Activated CD8-positive, alpha-beta memory T cell treated with anti-CD3 and anti-CD28 coated beads for 4 hours (primary cell): ENCODE data around the gene SMARCD1.

Experiments
- DNase-seq, 2 donors: peaks; one replicate each; pipeline ENCODE4 v3.0.0-alpha.2; 2020; ENCODE audit warnings: low read depth in 2 of 2

Gene SMARCD1

DNA sequence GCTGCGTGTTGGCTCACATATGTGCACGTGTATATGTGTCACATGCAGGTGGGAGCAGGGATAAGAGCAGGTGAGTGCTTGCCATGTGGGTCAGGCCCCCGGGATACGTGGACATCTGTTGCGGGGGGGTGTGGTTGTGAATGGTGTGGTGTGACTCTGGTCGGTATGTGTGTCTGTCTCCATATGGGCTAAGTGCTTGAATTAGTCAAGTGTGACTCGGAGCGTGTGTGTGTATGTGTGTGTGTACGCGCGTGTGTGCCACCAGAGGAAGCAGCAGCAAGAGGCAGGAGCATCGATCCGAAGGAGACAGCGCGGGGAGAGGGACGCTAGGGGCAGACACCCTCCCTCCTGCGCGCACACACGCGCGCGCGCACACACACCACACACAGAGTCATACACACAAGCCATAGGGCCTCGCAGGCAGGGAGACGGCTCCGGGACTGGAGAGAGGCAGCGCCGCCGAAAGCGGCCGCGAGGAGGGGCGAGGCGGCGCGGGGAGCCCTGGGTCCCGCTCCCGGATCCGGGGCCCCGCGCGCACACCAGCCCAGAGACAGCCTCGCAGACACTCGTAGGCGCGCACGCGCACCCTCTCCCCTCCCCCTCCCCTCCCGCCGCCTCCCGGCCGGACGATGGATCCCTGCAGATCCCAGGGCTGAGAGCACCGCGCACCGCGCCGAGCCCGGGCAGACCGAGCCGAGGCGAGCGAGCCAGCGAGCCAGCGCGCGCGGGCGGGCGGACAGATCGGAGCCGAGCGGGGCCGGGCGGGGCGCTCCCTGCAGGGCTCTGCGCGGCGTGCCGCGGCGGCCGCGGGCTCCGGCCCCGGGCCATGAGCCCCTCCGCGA, 27.9 kb upstream of the SMARCD1 start, which contains the start of gene ASIC1:
Gene ASIC1, plus strand, starts transcription at position 597 of the 842 bp plus-strand sequence. CDS start 1,171 bp downstream, outside the sequence.
- peak; percentile 13 to 17 for DNase-seq

- DNase-seq: no peak
Measured at GRCh38 chr12:50057896-50058670, 27.1 kb upstream of the SMARCD1 start.

GRCh38 chr12:50058743-50059312, 26.3 kb upstream of the SMARCD1 start:
- DNase-seq: no peak

GRCh38 chr12:50059440-50060119, 25.6 kb upstream of the SMARCD1 start:
- peak; percentile 52 to 53 for DNase-seq

GRCh38 chr12:50060120-50060468, 25.0 kb upstream of the SMARCD1 start:
- DNase-seq: no peak

GRCh38 chr12:50061171-50061570, 24.0 kb upstream of the SMARCD1 start:
- no peak for DNase-seq

GRCh38 chr12:50061946-50062686, 23.0 kb upstream of the SMARCD1 start:
- no peak for DNase-seq

DNA sequence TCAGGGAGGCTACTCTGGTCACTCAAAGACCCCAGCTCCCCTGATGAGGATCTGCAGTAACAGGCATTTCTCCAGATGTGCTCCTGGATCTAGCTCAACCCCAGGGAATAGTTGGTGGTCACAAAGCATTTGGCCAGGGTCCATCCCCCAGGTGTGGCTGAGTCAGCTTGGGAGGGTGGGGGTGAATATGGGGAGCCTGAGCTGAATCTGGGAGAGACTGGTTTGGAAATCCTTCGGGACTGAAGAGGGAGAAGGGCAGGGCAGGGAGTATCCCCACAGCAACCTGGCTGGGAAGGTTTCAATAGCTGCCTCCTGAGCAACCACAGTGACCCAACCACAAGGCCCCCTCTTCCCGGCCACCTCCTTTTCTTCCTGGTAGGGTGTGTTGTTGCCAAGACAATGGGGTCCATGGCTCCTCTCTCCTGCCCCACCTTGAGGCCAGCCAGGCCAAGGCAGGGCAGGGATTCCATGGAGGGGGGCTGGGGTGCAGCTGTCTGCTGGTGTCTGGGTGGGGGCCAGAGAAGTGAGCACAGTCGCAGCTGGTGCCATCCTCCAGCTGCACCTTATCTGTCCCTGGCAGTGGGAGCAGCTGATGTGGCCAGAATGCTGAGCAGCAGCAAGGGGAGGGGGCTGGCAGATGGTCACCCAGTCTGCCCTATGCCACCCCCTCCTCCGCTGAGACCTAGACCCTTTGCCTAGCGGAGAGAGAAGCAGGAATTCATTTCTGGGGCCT, 22.2 kb upstream of the SMARCD1 start:
- no peak for DNase-seq

- DNase-seq: no peak
Measured at GRCh38 chr12:50065726-50066310, 19.3 kb upstream of the SMARCD1 start.

- no peak for DNase-seq
Measured at GRCh38 chr12:50066402-50066801, 18.7 kb upstream of the SMARCD1 start.

DNA sequence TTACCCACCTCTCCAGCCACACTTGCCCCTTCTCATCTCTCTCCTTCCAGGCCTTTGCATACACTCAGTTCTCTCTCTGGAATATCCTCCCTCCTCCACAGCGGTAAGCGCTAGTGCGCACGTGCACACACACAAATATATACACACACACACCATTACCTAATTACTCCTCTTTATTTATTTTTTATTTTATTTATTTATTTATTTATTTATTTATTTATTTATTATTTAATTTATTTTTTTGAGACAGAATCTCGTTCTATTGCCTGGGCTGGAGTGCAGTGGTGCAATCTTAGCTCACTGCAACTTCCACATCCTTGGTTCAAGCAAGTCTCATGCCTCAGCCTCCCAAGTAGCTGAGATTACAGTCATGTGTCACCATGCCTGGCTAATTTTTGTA, 16.1 kb upstream of the SMARCD1 start:
- no peak for DNase-seq

- no peak for DNase-seq
Measured at GRCh38 chr12:50069539-50069938, 15.6 kb upstream of the SMARCD1 start.

DNA sequence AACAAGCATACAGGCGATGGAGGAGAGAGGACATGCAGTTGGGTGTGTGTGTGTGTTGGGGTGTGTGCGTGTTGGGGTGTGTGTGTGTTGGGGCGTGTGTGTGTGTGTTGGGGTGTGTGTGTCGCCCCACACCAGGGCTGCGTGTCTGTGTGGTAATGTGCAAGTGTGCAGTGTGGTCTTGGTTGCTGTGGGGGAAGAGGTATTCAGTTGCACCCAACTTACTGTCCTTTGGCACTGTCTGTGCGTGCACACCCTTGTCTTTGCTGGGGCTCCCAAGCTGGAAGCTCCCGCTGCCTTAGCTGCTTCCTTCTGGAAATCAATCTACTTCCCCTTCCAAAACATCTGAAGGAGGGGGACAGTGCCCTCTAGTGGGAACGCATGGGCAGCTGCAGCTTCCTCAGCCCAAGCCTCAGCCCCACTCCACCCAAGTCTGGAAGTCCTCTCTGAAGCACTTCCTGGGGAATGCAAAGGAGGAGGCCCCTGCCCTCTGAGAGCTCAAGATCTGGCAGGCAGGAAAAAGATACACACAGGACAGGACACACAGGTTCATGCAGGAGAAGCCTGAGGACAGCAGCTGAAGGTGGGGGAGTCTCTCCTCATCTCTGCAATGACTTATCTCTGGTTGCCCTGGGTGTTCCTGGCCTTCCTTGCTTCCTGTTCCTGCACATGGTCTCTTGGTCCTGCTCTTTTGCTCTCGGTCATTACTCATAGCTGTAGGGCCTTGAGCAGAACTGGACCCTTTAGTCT, 14.7 kb upstream of the SMARCD1 start:
- peak in 1 of 2 donors; percentile 38 for DNase-seq

- DNase-seq: no peak
Measured at GRCh38 chr12:50072198-50072907, 12.8 kb upstream of the SMARCD1 start.

GRCh38 chr12:50073206-50073605, 11.9 kb upstream of the SMARCD1 start:
- DNase-seq: no peak

DNA sequence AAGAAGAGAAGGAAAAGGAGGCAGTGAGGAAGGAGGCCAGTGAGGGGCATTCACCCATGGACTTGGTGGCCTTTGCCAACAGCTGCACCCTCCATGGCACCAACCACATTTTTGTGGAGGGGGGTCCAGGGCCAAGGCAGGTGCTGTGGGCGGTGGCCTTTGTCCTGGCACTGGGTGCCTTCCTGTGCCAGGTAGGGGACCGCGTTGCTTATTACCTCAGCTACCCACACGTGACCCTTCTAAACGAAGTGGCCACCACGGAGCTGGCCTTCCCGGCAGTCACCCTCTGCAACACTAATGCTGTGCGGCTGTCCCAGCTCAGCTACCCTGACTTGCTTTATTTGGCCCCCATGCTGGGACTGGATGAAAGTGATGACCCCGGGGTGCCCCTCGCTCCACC, 11.4 kb upstream of the SMARCD1 start:
- DNase-seq: no peak

DNA sequence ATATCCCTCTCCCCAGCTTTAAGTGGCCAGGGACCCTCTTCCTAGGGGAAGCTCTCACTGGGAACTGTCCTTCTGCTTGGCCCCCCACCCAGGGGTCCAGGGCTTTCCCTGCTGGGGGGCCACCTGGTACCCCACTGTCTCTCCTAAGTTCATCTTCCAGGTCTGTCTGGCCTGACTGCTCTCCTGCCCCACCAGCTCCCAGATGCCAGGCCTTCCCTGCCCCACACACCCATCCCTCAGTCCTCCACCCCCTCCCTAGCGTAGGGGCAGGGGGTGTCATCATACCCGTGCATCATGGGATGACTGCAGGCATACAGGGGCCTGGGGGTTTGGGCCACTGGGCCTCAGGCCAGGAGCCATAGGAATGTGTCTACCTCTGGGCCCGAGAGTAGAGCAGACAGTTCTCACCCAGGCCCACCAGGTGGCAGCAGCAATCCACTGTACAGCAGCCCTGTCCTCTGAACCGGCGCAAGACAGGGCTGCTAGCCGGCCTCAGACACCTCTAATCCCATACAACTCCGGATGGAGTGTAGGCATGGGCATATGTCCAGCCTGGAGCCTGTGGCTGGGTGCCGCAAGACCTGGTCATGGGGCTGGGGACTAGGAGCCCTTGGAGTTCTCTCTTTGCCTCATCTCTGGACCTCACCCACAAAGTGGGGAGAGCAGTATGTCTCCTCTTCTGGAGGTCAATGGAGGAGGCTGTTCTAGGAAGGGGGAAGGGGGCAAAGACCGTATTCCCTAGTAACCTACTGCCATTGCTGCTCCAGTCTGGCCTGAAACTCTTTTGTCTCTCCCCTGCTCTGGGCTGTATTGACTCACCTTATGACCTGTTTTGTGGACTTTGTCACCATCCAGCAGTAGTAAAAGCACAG, 10.0 kb upstream of the SMARCD1 start:
- peak; percentile 53 to 62 for DNase-seq

DNA sequence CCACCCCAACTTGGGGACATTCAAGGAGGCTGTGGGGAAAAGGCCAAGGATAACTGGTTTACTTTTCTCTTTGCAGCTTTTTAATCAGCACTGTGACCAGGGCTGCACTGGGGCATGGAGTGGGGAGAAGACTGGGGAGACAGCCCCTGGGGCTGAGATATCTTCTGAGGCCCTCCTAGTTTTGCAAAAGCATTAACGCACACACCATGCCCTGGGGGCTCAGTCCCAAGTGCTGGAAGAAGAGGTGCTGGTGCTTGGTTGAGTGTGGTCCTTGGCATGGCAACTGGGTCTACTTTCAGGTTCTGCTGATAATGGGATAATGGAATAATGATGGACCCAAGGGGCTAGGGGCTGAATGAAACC, 9.4 kb upstream of the SMARCD1 start:
- DNase-seq: no peak
